Osteocyte (in vitro differentiated cells): Measurements from ENCODE around the gene PPP1R3G. TPM values are rescaled to one million over a fixed set of nuclear protein-coding genes. Genes with fewer than 3 reads are reported as not detected.

Source experiments
- DNase-seq: peaks from one replicate; pipeline ENCODE4 v3.0.0; 2021; ENCODE audit warnings: mixed read lengths; ENCODE audit not compliant: unreplicated experiment; ENCODE audit errors: extremely low spot score
- H3K27ac Mint-ChIP-seq: one replicate; pipeline ENCODE4 v1.8.0; 2021; ENCODE audit warnings: mild to moderate bottlenecking, mixed read lengths; ENCODE audit not compliant: unreplicated experiment
- H3K27me3 Mint-ChIP-seq: one replicate; pipeline ENCODE4 v1.8.0; 2021; ENCODE audit warnings: mixed read lengths; ENCODE audit not compliant: unreplicated experiment
- H3K36me3 Mint-ChIP-seq: one replicate; pipeline ENCODE4 v1.8.0; 2021; ENCODE audit warnings: mixed read lengths; ENCODE audit not compliant: unreplicated experiment
- H3K4me1 Mint-ChIP-seq: one replicate; pipeline ENCODE4 v1.8.0; 2021; ENCODE audit warnings: mixed read lengths; ENCODE audit not compliant: unreplicated experiment
- H3K4me3 Mint-ChIP-seq: one replicate; pipeline ENCODE4 v1.8.0; 2021; ENCODE audit warnings: mild to moderate bottlenecking, moderate library complexity, mixed read lengths; ENCODE audit not compliant: unreplicated experiment
- H3K9me3 Mint-ChIP-seq: one replicate; pipeline ENCODE4 v1.8.0; 2021; ENCODE audit warnings: mixed read lengths; ENCODE audit not compliant: unreplicated experiment
- total RNA-seq: library from RNA; stranded (reverse); gene quantifications from 2 replicates; pipeline ENCODE4 v1.2.1, GENCODE V29; 2021
- TF ChIP-seq, protein P1 (sequence below): fragments of 200-600 bp; sonication (generic); IDR thresholded peaks from 2 replicates; pipeline ENCODE4 v1.5.0; 2021; ENCODE audit warnings: antibody characterized with exemption, mild to moderate bottlenecking, moderate library complexity

Gene PPP1R3G
- total RNA-seq, 1 donor from 2014 or later, result 0.40 TPM

DNA sequence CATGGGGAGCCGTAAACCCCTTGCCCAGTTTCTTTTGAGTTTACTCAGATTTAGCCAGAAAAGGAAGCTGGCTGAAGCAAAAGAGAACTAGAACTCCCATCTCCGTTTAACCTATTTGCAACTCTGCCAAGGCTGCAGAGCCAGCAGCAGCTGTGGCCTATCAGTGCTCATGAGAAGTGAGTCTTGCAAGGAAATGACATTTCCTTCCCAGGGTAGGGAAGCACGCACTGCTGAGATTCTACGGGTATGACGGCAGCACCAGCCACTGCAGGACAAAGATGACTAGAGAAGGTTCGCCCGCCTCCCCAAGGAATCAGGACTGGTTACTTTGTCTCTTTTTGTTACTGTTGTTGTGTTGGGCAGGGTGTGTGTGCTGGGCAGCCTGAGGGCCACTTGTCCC, 47.6 kb downstream of the PPP1R3G start:
- Mint-ChIP-seq H3K4me1 (peaks cover 2% of the 10 kb centered on the region), H3K4me3 (no peak overlapping the region), H3K27ac (no peak overlapping the region), H3K36me3 (no peaks in the 10 kb centered on the region), H3K9me3 (no peaks in the 10 kb centered on the region), H3K27me3 (no peaks in the 10 kb centered on the region)
- DNase-seq, result no peak
- TF ChIP-seq, protein P1, sequence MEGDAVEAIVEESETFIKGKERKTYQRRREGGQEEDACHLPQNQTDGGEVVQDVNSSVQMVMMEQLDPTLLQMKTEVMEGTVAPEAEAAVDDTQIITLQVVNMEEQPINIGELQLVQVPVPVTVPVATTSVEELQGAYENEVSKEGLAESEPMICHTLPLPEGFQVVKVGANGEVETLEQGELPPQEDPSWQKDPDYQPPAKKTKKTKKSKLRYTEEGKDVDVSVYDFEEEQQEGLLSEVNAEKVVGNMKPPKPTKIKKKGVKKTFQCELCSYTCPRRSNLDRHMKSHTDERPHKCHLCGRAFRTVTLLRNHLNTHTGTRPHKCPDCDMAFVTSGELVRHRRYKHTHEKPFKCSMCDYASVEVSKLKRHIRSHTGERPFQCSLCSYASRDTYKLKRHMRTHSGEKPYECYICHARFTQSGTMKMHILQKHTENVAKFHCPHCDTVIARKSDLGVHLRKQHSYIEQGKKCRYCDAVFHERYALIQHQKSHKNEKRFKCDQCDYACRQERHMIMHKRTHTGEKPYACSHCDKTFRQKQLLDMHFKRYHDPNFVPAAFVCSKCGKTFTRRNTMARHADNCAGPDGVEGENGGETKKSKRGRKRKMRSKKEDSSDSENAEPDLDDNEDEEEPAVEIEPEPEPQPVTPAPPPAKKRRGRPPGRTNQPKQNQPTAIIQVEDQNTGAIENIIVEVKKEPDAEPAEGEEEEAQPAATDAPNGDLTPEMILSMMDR, result no peak

DNA sequence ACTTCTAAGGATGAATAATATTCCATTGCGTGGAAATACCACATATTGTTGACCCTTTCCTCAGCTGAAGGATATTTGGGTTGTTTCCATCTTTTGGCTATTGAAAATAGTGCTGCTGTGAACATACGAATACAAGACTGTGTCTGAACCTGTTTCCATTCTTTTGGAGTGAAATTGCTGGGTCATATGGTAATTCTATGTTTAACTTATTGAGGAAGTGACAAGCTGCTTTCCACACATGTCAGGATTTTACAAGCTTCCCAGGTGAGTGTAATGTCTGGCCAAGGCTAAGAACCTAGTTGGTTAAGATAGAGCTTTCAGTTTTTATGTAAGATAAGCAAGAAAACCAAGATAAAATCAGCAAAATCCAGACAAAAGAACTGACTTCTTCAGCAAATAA, 48.8 kb downstream of the PPP1R3G start:
- H3K9me3 Mint-ChIP-seq, result no peaks in the 10 kb centered on the region
- no peak for DNase-seq
- no peak overlapping the region for H3K27ac Mint-ChIP-seq
- peaks cover 2% of the 10 kb centered on the region for H3K4me1 Mint-ChIP-seq
- H3K4me3 Mint-ChIP-seq, result no peak overlapping the region
- H3K27me3 Mint-ChIP-seq, result no peaks in the 10 kb centered on the region
- no peaks in the 10 kb centered on the region for H3K36me3 Mint-ChIP-seq
- TF ChIP-seq, protein P1, result no peak

DNA sequence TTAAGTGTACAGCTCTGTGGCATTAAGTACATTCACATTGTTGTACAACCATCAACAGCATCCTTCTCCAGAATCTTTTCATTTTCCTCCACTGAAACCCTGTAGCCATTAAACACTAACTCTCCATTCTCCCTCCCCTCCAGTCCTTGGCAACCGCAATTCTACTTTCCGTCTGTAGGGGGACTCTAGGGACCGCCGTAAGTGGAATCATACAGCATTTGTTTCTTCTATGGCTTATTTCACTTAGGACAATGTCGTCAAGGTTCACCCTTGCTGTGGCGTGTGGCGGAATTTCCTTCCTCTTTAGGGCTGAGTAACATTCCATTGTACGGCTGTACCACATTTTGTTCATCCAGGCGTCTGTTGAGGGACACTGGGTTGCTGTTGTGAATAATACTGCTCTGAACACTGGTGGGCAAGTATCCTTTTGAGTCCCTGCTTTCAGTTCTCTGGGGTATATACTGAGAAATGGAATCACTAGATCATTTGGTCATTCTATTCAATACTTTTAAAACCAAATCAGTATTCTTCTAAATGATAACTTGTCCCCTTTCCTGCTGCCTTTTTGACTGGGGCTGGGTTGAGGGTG, 50.7 kb downstream of the PPP1R3G start:
- H3K27me3 Mint-ChIP-seq, result no peaks in the 10 kb centered on the region

DNA sequence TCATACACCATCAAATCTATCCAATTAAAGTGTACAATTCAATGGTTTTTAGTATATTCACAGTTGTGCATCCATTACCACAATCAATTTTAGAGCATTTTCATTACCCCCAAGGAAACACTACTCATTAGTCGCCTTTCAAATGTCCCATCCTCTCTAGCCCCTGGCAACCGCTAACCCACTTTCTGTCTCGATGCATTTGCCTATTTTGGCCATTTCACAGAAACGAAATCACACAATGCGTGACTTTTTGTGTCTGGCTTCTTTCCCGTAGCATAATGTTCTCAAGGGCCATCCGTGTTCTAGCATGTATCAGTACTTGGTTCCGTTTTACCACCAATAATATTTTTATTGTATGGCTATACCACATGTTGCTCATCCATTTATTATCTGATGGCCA, 51.7 kb downstream of the PPP1R3G start:
- no peaks in the 10 kb centered on the region for H3K36me3 Mint-ChIP-seq
- H3K27ac Mint-ChIP-seq, result no peak overlapping the region
- H3K4me1 Mint-ChIP-seq, result peaks cover 2% of the 10 kb centered on the region
- no peaks in the 10 kb centered on the region for H3K9me3 Mint-ChIP-seq
- no peak for DNase-seq
- TF ChIP-seq, protein P1, result no peak
- no peak overlapping the region for H3K4me3 Mint-ChIP-seq
- no peaks in the 10 kb centered on the region for H3K27me3 Mint-ChIP-seq

More for the DNA sequence above, 50.7 kb downstream of the PPP1R3G start:
- TF ChIP-seq, protein P1, result peak; percentile 54
- Mint-ChIP-seq H3K9me3 (no peaks in the 10 kb centered on the region), H3K36me3 (no peaks in the 10 kb centered on the region), H3K4me3 (no peak overlapping the region), H3K4me1 (peaks cover 2% of the 10 kb centered on the region), H3K27ac (no peak overlapping the region)
- DNase-seq, result no peak

Other genes with a start within 250 kb of the PPP1R3G start
- 4.2 and 5.6 TPM in 2 replicates for gene RPP40, start 81.3 kb upstream of the PPP1R3G start, total RNA-seq
- gene LYRM4, start 175.6 kb downstream of the PPP1R3G start, total RNA-seq, result 27.1 and 28.8 TPM in 2 replicates
- gene FARS2, start 176.2 kb downstream of the PPP1R3G start, total RNA-seq, result 13.2 and 17.4 TPM in 2 replicates